HepG2 (cell line): Measurements from ENCODE around the gene ELP1. TPM values are rescaled to one million over a fixed set of nuclear protein-coding genes. Genes with fewer than 3 reads are reported as not detected.
A peak's percentile ranks its signal among the peaks of the same experiment; 100 is the strongest.

Experiments
- ARID3A ChIP-seq: IDR thresholded peaks from 2 replicates; pipeline ENCODE4 v1.6.1; 2012; ENCODE audit warnings: low read depth, low read length, improper control_type of control experiment
- FOXA1 ChIP-seq, 2 experiments: fragments of 450-650 bp in 1 of 2; sonication (generic) in 1 of 2; formaldehyde crosslinking in 1 of 2; IDR thresholded peaks; 2 replicates each; pipeline versions ENCODE4 v1.4.0 to v1.6.1; 2016 to 2020; ENCODE audit warnings: missing genetic modification reagents in 1 of 2
- FOXA3 ChIP-seq: IDR thresholded peaks from 2 replicates; pipeline ENCODE4 v1.6.1; 2016; ENCODE audit warnings: missing genetic modification reagents, missing compliant biosample characterization
- GATAD2A ChIP-seq: IDR thresholded peaks from 2 replicates; pipeline ENCODE4 v1.6.1; 2016
- KDM5A ChIP-seq: fragments of 200-600 bp; sonication (generic); IDR thresholded peaks from 2 replicates; pipeline ENCODE4 v1.7.0; 2018; ENCODE audit warnings: antibody characterized with exemption, mild to moderate bottlenecking, low read length, borderline replicate concordance
- MIXL1 ChIP-seq: IDR thresholded peaks from 2 replicates; pipeline ENCODE4 v1.6.1; 2016
- NFRKB ChIP-seq: fragments of 450-650 bp; IDR thresholded peaks from 2 replicates; pipeline ENCODE4 v1.6.1; 2017
- RAD21 ChIP-seq: fragments of 450-650 bp; formaldehyde crosslinking; IDR thresholded peaks from 2 replicates; pipeline ENCODE4 v1.5.0; 2020; ENCODE audit warnings: mild to moderate bottlenecking
- RARA ChIP-seq: IDR thresholded peaks from 2 replicates; pipeline ENCODE4 v1.6.1; 2016; ENCODE audit warnings: missing genetic modification reagents, missing compliant biosample characterization
- ZNF619 ChIP-seq: sonication (generic); formaldehyde crosslinking; IDR thresholded peaks from 2 replicates; pipeline ENCODE4 v1.4.0; 2020; ENCODE audit warnings: mild to moderate bottlenecking, missing genetic modification reagents
- ZNF790 ChIP-seq: sonication (generic); formaldehyde crosslinking; IDR thresholded peaks from 2 replicates; pipeline ENCODE4 v1.8.0; 2022; ENCODE audit warnings: missing genetic modification reagents, mild to moderate bottlenecking, borderline replicate concordance
- polyA plus RNA-seq, 8 experiments: library from polyadenylated mRNA; depleted of rRNA in 3 of 8; stranded (reverse) in 7 of 8; unstranded in 1 of 8; fragments of >200 nt; fragmentation: Illumina TruSeq in 4 of 8; extraction: Trizol in 4 of 8; gene quantifications; 2 replicates each; pipeline versions ENCODE4 v1.2.1 to v1.2.3, GENCODE V29; 2011 to 2016; ENCODE audit warnings: low read depth in 4 of 8, missing spikeins in 1 of 8, mixed read lengths in 1 of 8; ENCODE audit not compliant: insufficient read depth in 1 of 8
- total RNA-seq, 5 experiments: library from RNA; depleted of rRNA; stranded (reverse); fragments of >200 nt; fragmentation: Illumina TruSeq; extraction: Trizol; gene quantifications; 2 replicates each; pipeline ENCODE4 v1.2.3, GENCODE V29; 2016; ENCODE audit warnings: low read depth in 1 of 5
- TF ChIP-seq, protein P1 (sequence below): sonication (generic); formaldehyde crosslinking; IDR thresholded peaks from 2 replicates; pipeline ENCODE4 v1.5.1; 2020; ENCODE audit warnings: mild to moderate bottlenecking, missing genetic modification reagents, moderate library complexity
- TF ChIP-seq, protein P2 (sequence below): sonication (generic); formaldehyde crosslinking; IDR thresholded peaks from 2 replicates; pipeline ENCODE4 v1.5.0; 2020; ENCODE audit warnings: missing genetic modification reagents
- TF ChIP-seq, protein P3 (sequence below): IDR thresholded peaks from 2 replicates; pipeline ENCODE4 v1.6.1; 2016; ENCODE audit warnings: low read depth, control low read depth

ELP1 gene
- total and polyA plus RNA-seq, 2 of the 13 experiments (the other 11 are each of a cell fraction or from before 2014, with no cell fraction given) = 157 to 275 TPM

- TF ChIP-seq, protein P1, sequence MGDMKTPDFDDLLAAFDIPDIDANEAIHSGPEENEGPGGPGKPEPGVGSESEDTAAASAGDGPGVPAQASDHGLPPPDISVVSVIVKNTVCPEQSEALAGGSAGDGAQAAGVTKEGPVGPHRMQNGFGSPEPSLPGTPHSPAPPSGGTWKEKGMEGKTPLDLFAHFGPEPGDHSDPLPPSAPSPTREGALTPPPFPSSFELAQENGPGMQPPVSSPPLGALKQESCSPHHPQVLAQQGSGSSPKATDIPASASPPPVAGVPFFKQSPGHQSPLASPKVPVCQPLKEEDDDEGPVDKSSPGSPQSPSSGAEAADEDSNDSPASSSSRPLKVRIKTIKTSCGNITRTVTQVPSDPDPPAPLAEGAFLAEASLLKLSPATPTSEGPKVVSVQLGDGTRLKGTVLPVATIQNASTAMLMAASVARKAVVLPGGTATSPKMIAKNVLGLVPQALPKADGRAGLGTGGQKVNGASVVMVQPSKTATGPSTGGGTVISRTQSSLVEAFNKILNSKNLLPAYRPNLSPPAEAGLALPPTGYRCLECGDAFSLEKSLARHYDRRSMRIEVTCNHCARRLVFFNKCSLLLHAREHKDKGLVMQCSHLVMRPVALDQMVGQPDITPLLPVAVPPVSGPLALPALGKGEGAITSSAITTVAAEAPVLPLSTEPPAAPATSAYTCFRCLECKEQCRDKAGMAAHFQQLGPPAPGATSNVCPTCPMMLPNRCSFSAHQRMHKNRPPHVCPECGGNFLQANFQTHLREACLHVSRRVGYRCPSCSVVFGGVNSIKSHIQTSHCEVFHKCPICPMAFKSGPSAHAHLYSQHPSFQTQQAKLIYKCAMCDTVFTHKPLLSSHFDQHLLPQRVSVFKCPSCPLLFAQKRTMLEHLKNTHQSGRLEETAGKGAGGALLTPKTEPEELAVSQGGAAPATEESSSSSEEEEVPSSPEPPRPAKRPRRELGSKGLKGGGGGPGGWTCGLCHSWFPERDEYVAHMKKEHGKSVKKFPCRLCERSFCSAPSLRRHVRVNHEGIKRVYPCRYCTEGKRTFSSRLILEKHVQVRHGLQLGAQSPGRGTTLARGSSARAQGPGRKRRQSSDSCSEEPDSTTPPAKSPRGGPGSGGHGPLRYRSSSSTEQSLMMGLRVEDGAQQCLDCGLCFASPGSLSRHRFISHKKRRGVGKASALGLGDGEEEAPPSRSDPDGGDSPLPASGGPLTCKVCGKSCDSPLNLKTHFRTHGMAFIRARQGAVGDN (CRISPR knock-in tag) = no peak
- TF ChIP-seq, protein P2, sequence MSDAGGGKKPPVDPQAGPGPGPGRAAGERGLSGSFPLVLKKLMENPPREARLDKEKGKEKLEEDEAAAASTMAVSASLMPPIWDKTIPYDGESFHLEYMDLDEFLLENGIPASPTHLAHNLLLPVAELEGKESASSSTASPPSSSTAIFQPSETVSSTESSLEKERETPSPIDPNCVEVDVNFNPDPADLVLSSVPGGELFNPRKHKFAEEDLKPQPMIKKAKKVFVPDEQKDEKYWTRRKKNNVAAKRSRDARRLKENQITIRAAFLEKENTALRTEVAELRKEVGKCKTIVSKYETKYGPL (CRISPR knock-in tag) = peak; percentile 48; the same call in 1 of the 2 replicates
- TF ChIP-seq NFRKB (no peak), MIXL1 (CRISPR knock-in tag) (0 out of 2 replicates have a peak, but pooled peaks have one; percentile 26), KDM5A (peak; percentile 29; the same call in 1 of the 2 replicates), FOXA1 (IDR thresholded peaks at IDR 0.05) (no peak), FOXA1 (CRISPR knock-in tag; IDR thresholded peaks at IDR 0.05) (peak; percentile 36; the same call in 1 of the 2 replicates), ZNF790 (CRISPR knock-in tag) (no peak), FOXA3 (peak; percentile 46; the same call in 1 of the 2 replicates), GATAD2A (CRISPR knock-in tag) (peak; percentile 30; the same call in 1 of the 2 replicates), RAD21 (peak; percentile 41; the same call in 1 of the 2 replicates), RARA (CRISPR knock-in tag) (no peak), ARID3A (peak; percentile 59), ZNF619 (CRISPR knock-in tag) (no peak)
- TF ChIP-seq, protein P3, sequence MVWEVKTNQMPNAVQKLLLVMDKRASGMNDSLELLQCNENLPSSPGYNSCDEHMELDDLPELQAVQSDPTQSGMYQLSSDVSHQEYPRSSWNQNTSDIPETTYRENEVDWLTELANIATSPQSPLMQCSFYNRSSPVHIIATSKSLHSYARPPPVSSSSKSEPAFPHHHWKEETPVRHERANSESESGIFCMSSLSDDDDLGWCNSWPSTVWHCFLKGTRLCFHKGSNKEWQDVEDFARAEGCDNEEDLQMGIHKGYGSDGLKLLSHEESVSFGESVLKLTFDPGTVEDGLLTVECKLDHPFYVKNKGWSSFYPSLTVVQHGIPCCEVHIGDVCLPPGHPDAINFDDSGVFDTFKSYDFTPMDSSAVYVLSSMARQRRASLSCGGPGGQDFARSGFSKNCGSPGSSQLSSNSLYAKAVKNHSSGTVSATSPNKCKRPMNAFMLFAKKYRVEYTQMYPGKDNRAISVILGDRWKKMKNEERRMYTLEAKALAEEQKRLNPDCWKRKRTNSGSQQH (CRISPR knock-in tag) = no peak
Observed at GRCh38 chr9:108953983-108954574, 20.2 kb upstream of the ELP1 start (continued).
